ENCODE data around the gene DNAJC5.

Gene DNAJC5

DNA sequence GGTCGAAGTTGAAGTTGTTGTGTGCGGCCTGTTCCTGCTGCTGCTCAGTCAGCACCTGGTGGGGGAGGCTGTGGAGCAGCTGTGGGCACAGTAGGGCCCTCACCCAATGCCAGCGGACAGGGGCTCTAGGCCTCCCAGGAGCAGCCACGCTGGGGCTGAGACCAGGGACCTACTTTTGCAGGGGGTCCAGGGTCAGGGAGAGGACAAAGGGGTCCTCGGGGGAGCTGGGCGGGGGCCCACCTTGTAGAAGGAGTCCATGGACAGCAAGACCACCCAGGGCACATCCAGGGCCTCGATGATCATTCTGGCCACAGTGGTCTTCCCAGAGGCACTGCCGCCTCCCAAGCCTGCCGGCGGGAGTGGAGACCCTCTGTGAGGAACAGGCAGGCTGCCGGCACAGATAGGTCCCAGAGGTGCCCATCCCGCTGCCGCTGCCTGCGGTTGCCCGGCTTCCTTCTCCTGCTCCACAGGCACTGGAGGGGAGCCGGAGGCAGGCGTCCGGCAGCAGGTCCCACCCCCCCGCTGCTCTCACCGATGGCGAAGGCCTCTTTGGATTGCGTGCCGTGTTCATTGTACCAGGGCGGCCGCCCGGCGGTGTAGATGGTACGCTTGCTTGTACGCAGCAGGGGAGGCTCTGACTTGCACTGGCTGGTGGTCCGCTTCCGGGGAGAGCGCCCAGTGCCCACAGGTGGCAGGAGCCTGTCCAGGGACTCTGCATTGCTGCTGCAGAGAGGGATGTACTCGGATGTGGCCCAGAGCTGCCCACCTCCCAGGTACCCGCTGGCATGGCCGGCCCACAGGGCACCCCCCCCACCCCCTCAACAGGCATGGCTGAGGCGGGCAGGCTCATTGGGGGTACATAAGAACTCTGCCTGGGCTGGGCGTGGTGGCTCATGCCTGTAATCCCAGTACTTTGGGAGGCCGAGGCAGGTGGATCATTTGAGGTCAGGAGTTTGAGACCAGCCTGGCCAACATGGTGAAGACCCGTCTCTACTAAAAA, 51.3 kb downstream of the DNAJC5 start:
- TF ChIP-seq, protein P1, sequence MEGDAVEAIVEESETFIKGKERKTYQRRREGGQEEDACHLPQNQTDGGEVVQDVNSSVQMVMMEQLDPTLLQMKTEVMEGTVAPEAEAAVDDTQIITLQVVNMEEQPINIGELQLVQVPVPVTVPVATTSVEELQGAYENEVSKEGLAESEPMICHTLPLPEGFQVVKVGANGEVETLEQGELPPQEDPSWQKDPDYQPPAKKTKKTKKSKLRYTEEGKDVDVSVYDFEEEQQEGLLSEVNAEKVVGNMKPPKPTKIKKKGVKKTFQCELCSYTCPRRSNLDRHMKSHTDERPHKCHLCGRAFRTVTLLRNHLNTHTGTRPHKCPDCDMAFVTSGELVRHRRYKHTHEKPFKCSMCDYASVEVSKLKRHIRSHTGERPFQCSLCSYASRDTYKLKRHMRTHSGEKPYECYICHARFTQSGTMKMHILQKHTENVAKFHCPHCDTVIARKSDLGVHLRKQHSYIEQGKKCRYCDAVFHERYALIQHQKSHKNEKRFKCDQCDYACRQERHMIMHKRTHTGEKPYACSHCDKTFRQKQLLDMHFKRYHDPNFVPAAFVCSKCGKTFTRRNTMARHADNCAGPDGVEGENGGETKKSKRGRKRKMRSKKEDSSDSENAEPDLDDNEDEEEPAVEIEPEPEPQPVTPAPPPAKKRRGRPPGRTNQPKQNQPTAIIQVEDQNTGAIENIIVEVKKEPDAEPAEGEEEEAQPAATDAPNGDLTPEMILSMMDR (IDR thresholded peaks at IDR 0.05) = no peak

DNA sequence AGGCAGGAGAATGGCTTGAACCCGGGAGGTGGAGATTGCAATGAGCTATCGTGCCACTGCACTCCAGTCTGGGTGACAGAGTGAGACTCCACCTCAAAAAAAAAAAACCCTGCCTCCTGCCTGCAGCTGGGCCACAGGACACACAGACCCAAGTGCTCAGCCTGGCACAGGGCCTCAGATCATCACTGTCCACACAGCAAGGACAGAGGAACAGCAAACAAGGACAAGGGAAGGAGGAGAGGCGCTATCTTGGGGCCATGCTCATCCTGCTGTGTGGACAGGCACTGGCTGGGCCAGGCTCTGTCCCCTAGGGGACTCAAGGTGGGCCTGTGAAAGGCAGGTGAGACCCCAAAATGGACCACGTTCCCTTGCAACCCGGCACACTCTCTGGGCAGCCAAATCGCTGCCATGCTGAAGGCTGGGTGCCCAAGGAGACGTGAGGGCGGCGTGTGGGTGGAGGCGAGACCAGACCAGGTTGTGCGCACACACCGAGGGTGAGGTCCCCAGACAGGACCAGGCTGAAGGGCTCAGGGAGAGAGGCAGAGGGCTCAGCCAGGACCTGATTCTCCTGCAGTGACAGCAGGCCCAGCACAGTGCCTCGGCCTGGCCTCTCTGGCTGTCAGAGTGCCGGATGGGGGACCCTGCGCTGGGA, 52.2 kb downstream of the DNAJC5 start:
- TF ChIP-seq, protein P1 (IDR thresholded peaks at IDR 0.05) = no peak

DNA sequence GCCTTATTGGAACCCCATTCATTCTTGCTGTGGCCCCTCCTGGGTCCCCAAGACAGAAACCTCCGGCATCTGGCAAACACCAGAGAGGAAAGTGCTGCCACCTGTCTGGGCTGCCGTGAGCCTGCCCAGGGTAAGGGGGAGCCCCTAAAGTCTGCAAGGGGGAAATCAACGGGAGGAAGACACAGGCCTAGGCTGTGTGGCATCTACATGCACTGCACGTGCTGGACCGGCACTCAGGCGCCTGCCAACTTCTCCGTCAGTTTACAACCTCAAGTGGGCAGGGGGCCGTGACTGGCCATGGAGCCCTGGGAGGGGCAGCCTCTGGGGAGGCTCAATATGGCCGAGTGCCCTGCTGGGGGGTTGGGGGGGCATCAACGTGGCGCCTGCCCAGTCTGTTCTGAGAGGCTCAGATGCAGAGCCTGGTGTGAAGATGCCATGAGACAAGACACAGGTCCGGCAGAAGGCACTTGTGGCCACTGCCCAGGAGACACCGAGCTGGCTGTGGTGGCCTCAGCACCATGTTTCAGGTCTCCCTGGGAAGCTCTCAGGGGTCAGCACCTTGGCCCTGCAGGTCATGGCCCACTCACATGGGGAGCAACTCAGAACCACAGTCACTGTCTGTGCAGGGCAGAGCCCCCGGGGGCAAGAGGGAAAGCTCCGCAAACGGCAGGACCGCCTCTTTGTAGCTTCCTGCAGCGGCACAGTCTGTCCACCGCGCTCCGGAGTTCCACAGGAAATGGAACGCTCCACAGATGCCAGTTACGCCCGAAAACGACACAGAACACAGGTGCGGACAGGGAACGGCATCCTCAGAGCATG, 52.9 kb downstream of the DNAJC5 start:
- TF ChIP-seq, protein P1 (IDR thresholded peaks at IDR 0.05) = no peak

DNA sequence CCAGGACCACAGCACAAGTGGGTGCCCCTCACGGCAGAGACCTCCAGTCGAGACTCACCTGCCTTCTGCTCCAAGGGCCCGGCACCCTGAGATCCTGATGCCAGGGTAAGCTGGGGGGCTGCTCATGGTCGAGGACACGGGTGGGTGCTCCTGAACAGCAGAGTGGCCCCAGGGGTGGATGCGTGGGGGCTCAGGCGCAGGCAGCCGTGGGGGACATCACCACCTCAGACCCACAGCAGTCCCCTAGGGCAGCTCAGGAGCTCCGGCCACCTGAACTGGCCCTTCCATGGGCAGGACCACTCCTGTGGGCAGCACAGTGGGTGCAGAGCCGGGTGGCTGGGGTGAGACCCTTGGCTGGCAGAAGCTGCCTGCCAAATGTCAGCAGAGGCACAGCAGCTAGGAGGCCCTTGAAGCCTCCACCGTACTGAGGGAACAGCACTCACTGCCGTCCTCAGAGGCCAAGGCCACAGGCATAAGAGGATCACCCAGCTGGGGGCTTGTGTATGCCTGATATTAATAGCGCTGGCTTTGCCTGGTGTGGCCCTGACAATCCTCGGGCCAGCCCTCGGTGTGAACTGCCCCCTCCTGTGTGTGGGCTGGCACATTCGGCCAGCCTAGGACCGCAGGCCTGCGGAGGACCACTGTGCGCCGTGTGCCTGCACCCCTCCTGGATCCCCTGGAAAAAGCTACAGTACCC, 55.9 kb downstream of the DNAJC5 start:
- TF ChIP-seq, protein P1 (IDR thresholded peaks at IDR 0.05) = no peak

DNA sequence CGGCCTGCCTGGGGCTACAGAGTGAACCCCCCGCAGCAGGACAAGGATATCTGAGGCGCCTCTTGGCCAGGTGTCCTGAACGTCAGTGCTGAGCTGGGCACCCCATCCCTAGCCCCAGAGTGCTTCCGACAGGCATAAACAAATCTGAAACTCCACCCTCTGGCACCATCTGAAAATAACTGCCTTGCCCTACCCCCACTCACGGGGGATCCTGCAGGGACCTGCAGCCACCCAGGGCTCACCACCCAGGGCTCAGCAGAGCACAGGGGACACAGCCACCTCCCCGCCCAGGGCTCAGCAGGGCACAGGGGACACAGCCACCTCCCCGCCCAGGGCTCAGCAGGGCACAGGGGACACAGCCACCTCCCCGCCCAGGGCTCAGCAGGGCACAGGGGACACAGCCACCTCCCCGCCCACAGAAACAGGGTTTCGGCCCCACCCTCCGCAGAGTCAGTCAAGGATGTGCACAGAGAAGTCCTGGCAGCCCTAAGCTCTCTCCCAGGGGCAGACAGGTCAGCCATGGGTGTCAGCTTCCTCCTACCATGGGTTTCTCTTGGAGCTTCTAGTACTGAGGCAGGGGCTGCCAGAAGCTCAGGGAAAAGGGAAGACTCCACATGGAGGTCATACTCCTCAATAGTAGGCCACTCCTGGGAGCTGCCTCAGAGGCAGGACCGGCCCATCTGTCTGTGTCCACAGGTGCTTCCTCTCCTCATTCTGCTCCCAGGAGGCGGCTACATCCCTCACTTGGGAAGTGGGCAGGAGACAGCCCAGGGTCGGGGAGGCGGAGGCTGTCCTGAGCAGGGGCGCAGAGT, 56.7 kb downstream of the DNAJC5 start:
- TF ChIP-seq, protein P1 (IDR thresholded peaks at IDR 0.05) = no peak

DNA sequence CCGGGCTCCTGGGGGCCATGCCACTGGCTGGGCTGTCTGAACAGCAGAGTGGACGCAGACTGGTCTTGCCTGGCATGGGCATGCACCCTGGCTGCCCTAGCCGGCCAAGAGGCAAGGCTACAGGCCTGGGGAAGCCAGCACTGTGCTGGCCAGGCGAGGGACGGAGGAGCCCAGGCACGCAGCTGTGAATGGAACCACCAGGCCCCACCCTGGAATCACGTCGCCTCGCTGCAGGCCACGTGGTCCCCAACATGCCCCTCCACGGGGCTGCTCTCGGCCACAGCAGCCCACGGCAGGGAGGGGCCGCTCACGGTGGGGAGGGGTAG, 57.2 kb downstream of the DNAJC5 start:
- TF ChIP-seq, protein P1 (IDR thresholded peaks at IDR 0.05) = no peak

All from LNCAP (cell line).